MCF 10A (cell line): Measurements from ENCODE around the gene C4orf33. TPM values are rescaled to one million over a fixed set of nuclear protein-coding genes. Genes with fewer than 3 reads are reported as not detected.

ENCODE experiments used
- BruUV-seq: library from RNA; stranded (reverse); fragments of 400-500 nt; replicated peaks from 2 replicates; lab custom pipeline; 2021; lab: Mats Ljungman, UMichigan
- CTCF ChIA-PET: fragments of 300-600 bp; sonication (Branson Sonifier 250); formaldehyde crosslinking; extraction: SDS; loops from one replicate; lab custom pipeline; 2021; ENCODE audit warnings: antibody characterized with exemption, inconsistent platforms; lab: Yijun Ruan, JAX
- POLR2A ChIA-PET: fragments of 300-600, 350-650 bp; sonication (Branson Sonifier 250); formaldehyde crosslinking; extraction: SDS; loops from one replicate; lab custom pipeline; 2020; ENCODE audit warnings: antibody characterized with exemption, inconsistent platforms; lab: Yijun Ruan, JAX
- DNase-seq: peaks from one replicate; pipeline ENCODE4 v3.0.0-alpha.2; 2018; ENCODE audit not compliant: unreplicated experiment
- H3K27ac Mint-ChIP-seq: one replicate; pipeline ENCODE4 v1.8.0; 2022; ENCODE audit warnings: mild to moderate bottlenecking, low read depth, mixed read lengths; ENCODE audit not compliant: unreplicated experiment
- H3K27me3 Mint-ChIP-seq: one replicate; pipeline ENCODE4 v1.8.0; 2022; ENCODE audit warnings: mixed read lengths; ENCODE audit not compliant: insufficient read depth, unreplicated experiment
- H3K36me3 Mint-ChIP-seq: one replicate; pipeline ENCODE4 v1.8.0; 2022; ENCODE audit warnings: mild to moderate bottlenecking, moderate library complexity, mixed read lengths; ENCODE audit not compliant: insufficient read depth, unreplicated experiment
- H3K4me1 Mint-ChIP-seq: one replicate; pipeline ENCODE4 v1.8.0; 2022; ENCODE audit warnings: mixed read lengths; ENCODE audit not compliant: insufficient read depth, unreplicated experiment
- H3K4me3 Mint-ChIP-seq: one replicate; pipeline ENCODE4 v1.8.0; 2022; ENCODE audit warnings: mild to moderate bottlenecking, moderate library complexity, mixed read lengths; ENCODE audit not compliant: unreplicated experiment
- H3K9me3 Mint-ChIP-seq: one replicate; pipeline ENCODE4 v1.8.0; 2022; ENCODE audit warnings: mixed read lengths; ENCODE audit not compliant: unreplicated experiment
- CTCF ChIP-seq: fragments of 200-600 bp; IDR thresholded peaks from one replicate; pipeline ENCODE4 v1.8.0; 2022; ENCODE audit warnings: antibody characterized with exemption, mild to moderate bottlenecking; ENCODE audit not compliant: unreplicated experiment
- intact Hi-C: fragments of 100-400 bp; cut with micrococcal nuclease; formaldehyde crosslinking; loops from 2 replicates; pipeline ENCODE4 v1.14.1; 2022
- total RNA-seq: library from RNA; stranded (reverse); gene quantifications from 2 replicates; pipeline ENCODE4 v1.2.3, GENCODE V29; 2022

Gene C4orf33
- total RNA-seq, 1 experiment from 2014 or later: 10.5 TPM

GRCh38 chr4:129131343-129131742 is 35.4 kb downstream of the C4orf33 start:
- no peak for DNase-seq
- Mint-ChIP-seq H3K27ac (no peak overlapping the region), H3K4me3 (no peak overlapping the region), H3K4me1 (no peaks in the 10 kb centered on the region), H3K27me3 (no peaks in the 10 kb centered on the region), H3K9me3 (no peaks in the 10 kb centered on the region), H3K36me3 (no peaks in the 10 kb centered on the region)
- CTCF ChIA-PET: no interaction called here
- POLR2A ChIA-PET: no interaction called here
- intact Hi-C loops: no loop called here
- no TSS peak for BruUV-seq
- no peak for TF ChIP-seq CTCF

GRCh38 chr4:129136433-129136832 is 40.5 kb downstream of the C4orf33 start:
- TF ChIP-seq CTCF: no peak

DNA sequence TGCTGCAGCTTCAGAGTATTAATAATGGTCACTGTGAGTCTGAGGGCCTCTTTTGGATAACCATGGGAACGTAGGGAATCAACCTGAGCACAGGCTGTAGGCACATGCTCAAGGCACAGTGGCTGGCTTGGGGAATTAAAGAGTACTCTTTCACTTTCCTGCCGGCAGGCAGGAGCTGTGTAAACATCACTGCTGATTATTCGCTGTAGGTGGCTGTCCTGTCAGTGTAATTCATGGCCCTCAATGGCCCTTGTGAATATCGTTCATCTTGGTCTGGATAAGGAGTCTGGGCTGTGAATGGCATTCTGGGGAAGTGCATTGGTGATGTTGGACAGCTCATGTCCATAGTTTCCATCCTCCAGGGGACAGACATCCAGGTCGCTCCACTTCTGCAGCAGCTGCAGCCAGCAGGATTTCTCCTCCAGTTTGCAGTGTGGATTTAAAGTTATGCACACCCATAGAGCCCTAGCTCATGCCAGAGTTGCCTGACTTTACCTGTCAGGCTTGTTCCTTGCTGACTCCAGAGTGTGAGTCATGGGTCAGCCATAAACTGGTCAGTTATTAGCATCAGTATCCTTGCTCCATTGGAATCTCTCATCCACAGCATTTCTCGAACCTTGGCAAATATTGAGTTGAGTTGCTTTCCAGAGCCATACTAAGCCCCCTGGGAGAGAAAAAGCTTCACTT is 43.0 kb downstream of the C4orf33 start:
- no peak overlapping the region for H3K4me3 Mint-ChIP-seq
- BruUV-seq: no TSS peak
- no peak overlapping the region for H3K27ac Mint-ChIP-seq
- ChIA-PET POLR2A (no interaction called here), CTCF (no interaction called here)
- H3K27me3 Mint-ChIP-seq: no peaks in the 10 kb centered on the region
- no peaks in the 10 kb centered on the region for H3K4me1 Mint-ChIP-seq
- DNase-seq: no peak
- TF ChIP-seq CTCF: no peak
- intact Hi-C loops: no loop called here
- no peaks in the 10 kb centered on the region for H3K9me3 Mint-ChIP-seq
- H3K36me3 Mint-ChIP-seq: no peaks in the 10 kb centered on the region

More at GRCh38 chr4:129136433-129136832, 40.5 kb downstream of the C4orf33 start:
- Mint-ChIP-seq H3K4me3 (no peak overlapping the region), H3K36me3 (no peaks in the 10 kb centered on the region), H3K9me3 (no peaks in the 10 kb centered on the region), H3K27me3 (no peaks in the 10 kb centered on the region), H3K27ac (no peak overlapping the region), H3K4me1 (no peaks in the 10 kb centered on the region)
- BruUV-seq: no TSS peak
- intact Hi-C loops: no loop called here
- ChIA-PET POLR2A (no interaction called here), CTCF (no interaction called here)
- DNase-seq: no peak

- Mint-ChIP-seq H3K9me3 (no peaks in the 10 kb centered on the region), H3K4me3 (no peak overlapping the region), H3K36me3 (no peaks in the 10 kb centered on the region), H3K27me3 (no peaks in the 10 kb centered on the region), H3K4me1 (no peaks in the 10 kb centered on the region), H3K27ac (no peak overlapping the region)
- POLR2A ChIA-PET: no interaction called here
- CTCF ChIA-PET: interaction anchor here (0.7 to 1.9 kb wide), 3 partner anchors 61 to 1767 kb away, joined by 3 to 7 read pairs (median 4); no protein-coding TSS in a partner anchor
- BruUV-seq: no TSS peak
- no peak for TF ChIP-seq CTCF
- intact Hi-C loops: no loop called here
- DNase-seq: no peak
Measured at GRCh38 chr4:129140521-129140920, 44.6 kb downstream of the C4orf33 start.
